GM21360 (cell line): Measurements from ENCODE around the gene RNLS.
"Not testable (repeated sequence)": the region's sequence is repeated elsewhere in the genome, so short reads cannot be mapped to it uniquely, and the experiment has no call there.

Experiments
- ATAC-seq: cut with Tn5 transposase; IDR thresholded peaks from one replicate; pipeline ENCODE4 v1.9.1; 2021; ENCODE audit warnings: mild to moderate bottlenecking, moderate library complexity; ENCODE audit not compliant: unreplicated experiment

RNLS gene

DNA sequence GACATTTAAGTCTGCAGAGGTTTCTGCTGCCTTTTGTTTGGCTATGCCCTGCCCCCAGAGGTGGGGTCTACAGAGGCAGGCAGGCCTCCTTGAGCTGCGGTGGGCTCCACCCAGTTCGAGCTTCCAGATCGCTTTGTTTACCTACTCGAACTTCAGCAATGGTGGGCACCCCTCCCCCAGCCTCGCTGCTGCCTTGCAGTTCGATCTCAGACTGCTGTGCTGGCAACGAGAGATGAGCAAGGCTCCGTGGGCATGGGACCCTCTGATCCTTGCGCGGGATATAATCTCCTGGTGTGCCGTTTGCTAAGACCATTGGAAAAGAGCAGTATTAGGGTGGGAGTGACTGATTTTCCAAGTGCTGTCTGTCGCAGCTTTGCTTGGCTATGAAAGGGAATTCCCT is 227.4 kb downstream of the RNLS start:
- ATAC-seq = not testable (repeated sequence)

DNA sequence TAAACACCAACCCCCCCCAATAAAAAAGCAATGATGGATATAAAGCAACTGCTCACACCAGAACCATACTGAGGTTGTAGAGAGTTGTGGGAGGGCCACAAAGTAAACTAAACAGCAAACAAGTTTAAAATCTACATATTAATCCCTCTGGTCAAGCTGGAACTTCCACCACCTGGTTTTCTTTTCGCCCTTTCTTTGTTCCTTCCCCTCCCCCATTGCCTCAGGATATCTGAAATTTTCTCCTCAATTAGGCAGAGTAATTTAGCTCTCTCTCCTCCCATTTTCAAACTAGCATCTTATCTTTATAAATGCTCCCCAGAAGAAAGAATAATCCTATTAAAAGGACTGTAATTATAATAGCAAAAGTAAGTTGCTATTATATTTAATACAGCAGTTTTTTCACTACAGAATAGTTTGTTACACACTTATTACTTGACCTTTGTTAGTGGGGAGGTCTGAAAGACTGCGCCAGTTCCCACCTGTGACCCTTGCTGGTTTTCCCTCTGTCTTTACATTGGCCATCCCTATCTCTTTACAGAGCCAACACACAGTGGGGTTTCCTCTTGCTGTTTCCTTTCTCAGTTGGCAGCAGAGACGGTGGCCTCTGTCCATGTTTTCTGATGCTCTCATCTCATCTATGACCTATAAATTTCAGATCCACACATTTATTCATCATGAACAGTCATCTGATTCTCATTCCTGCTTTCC is 235.4 kb downstream of the RNLS start:
- no peak for ATAC-seq

DNA sequence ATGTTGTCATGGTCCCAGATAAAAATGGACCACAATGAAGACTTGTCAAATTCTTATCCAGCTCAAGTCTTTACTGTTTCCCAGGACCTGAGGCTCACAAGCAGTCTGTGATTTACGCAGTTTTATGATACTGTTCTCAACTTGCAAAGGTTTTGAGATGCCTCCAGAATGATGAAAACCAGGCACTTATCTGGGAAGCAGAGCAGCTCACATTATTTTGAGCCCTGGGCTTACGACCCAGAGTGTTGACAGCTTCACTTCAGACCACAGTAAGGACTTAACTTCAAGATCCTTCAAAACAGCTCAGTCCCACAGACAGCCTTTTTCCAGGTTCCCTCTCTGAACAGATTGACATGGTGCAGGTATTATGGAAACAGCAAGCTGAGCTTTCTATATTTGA is 236.1 kb downstream of the RNLS start:
- ATAC-seq = no peak

DNA sequence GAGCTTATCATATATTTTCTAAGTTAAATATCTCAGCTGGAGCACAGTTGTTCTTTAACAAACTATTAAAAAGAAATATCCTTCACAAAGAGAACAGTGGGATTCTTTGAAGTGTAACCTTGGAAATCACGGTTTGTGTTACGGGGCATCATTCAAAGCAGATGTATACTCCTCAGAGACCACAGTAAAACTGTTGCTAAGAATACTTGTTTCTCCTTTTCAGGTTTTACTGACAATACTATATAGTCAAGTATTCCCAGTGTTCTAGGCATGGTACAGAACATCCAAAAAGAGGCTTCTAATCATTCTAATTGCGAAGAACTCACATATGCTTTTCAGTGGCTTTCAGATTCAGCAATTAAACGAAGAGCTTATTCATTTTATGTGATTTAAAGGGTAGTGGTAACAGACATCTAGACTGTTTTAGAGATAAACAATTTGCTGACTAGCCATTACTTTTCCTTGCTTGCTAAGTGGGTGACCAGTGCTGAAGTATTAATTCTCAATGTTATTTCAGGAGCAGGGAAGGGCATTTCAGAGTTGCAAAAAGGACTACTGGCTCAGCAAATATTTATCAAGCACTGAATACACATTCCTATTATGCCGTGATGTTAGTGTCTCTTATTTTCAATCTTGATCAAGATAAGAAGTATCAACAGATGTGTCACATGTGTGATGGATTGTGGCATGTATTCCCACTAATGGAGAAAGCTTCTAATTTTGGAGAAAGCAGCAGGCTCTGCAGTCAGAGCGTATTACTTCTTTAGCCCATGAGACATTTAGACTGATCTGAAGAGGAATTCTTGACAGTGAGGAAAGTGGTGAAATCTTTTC is 236.8 kb downstream of the RNLS start:
- no peak for ATAC-seq

DNA sequence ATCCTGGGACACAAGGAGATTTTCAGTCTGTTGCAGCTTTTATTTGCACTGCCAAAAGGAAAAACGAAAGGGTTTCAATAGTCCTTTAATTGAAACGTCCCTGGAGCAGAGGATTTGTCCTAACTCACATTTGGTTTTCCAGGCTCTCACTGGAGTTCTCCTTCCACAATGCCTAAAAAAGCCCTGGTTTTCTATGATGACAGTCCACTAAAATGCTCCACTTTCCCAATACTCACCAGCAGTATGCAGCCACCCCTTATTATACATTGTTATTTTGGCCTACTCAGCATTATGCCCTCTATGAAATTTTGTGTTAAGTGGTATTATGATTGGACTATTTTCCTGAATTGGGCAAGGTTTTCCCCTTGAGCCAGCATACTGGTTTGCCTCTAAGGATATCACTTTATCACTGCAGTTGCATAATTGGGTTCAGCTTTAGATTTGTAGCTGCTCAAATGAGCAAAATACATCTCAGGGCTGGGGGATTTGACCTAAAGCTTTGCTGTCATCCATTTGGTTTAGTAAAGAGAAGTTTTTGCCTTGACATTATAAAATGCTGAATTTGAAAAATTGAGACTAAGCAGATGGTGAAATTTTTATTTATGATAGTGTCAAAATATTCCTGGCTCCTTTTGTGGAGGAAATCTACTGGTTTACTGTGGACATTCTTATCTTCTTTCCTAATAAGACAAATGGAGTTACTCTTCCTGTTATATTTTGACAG is 239.2 kb downstream of the RNLS start:
- ATAC-seq = no peak

DNA sequence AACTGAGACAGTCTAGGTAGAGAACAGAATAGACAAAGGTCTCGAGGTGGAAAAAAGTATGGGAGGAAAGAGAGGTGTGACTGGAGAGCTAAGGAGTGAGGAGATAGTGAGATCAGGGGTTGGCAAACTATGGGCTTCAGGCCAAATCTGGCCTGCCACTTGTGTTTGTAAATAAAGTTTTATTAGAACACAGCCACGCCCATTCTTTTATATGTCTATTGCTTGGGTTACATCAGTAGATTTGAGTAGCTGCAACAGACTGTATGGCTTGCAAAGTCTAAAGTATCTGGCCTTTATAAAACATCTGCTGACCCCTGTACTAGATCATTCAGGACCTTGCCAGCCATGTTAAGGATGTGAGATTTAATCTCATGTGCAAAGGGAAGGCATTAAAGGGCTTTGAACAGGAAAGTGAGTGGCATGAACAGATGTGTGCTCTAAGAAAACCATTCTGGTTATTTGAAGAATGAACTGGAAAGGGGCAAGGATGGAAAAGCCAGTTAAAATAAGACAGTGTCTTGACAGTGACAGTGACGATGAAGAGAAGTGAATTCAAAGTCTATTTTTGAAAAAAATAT is 240.3 kb downstream of the RNLS start:
- ATAC-seq = no peak

DNA sequence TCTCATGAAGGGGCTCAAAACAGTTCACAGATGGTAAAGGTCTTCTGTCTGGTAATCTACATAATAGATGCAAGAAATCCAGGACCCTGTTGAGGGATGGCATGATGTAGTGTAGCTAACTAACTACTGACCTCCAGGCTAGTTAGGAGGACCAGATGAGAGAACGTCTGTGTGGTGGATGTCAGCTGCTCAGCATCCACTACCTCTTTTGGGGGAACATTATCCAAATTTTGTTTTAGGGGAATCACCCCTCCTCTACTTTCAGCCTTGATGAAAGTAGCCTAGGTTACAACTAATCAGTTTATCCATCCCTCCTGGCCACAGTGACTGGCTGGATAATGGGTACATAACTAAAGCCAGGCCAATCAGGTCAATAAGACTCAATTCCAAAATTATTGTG is 246.0 kb downstream of the RNLS start:
- no peak for ATAC-seq

DNA sequence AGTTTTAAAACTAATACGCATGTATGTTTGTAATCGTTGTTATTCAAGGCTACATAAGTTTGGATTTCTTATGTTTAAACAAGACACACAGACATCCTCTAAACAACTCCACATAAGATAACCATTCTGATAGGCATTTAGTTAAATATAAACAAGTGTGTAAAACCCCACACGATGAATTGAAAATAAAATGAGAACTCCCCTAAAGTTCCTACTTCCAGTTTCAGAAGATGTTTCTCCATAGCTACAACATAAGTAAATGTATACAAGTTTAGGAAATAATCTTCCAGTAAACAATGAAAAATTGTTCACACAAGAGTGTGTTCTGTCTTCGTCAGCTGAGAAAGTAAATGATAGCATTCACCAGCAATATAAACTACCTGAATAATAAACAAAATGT is 246.8 kb downstream of the RNLS start:
- no peak for ATAC-seq

DNA sequence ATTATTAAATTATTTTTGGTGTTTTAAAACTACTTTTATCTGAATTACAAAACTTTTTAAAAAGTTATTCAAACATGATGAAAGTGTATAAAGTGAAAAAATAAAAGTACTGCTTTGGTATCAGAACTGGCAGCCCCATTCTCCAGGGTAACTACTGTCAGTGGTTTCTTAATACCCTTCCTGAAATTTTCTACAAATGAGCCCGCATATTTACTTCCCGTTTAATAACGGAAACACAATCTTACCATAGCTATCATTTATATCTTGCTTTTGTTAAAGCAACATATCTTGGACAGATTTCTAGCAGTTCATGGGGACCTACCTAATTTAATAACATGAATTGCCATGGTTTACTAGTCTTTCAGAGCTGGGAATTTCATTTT is 249.9 kb downstream of the RNLS start:
- no peak for ATAC-seq

DNA sequence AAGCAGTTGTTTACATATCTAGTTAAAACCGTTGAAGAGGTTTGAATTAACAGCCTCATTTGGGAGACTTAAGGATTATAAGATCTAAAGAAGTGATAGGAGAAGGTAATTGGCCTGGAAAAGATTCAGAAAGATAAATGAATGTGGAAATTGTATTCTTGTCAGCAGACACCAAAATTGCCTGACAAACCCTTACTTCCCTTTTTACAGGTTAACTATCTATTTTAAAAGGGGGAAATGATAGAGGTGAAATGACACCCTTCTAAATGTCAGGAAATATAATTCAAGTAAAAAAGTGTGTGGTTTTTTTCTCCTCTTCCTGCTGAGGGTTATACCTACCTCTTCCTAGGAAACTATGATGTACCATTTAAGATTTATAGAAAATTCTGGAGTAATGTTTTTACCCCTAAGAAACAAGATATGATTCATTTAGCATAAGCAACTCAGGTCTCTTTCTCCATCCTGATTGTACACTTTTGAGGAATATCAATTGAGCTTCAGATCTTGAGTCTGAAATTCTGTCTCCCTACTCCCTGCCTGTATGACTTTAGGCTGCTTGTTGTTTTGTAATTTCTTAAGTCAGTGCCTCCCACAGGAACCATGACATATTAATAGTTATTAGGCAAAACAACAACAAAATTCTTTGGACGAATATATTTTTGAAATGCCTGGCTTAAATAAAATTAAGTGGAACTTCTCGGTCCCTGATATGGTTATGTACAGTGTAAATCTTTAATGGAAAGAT is 250.4 kb downstream of the RNLS start:
- ATAC-seq = no peak

DNA sequence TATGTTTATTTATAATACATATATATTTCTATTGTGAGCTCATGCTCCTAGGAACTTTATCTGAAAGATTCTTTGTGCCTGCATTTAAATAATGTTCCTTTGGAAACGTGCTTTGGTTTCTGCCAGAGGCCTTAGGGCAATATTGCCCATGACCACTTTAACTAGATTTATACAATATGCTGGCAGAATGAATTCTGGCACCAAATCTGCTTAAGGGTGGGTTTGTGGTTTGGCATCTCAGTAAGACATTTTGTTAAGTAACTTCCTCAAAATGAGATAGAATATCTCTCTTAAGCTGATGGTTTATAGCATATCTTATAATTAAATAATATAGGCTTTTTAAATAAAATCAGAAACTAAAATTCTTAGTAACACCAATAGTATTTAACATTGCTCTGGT is 252.9 kb downstream of the RNLS start:
- ATAC-seq = no peak

DNA sequence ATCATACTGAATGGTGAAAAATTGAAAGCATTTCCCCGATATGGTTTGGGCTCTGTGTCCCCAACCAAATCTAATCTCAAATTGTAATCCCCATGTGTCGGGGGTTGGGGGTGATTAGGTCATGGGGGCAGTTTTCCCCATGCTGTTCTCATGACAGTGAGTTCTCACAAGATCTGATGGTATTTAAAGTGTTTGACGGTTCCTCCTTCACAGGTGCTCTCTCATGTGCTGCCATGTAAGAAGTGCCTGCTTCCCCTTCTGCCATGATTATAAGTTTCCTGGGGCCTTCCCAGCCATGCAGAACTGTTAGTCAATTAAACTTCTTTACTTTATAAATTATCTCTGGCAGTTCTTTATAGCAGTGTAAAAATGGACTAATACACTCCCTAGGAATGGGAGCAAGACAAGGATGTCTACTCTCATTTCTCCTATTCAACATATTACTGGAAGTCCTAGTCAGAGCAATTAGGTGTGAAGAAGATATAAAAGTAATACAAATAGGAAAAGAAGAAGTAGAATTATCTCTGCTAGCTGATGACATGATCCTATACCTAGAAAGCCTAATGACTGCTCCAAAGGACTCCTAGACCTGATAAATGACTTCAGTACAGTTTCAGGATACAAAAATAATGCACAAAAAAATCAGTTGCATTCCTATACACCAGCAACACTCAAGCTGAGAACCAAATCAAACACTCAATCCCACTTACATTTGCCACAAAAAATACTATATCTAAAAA is 260.6 kb downstream of the RNLS start:
- ATAC-seq = no peak

DNA sequence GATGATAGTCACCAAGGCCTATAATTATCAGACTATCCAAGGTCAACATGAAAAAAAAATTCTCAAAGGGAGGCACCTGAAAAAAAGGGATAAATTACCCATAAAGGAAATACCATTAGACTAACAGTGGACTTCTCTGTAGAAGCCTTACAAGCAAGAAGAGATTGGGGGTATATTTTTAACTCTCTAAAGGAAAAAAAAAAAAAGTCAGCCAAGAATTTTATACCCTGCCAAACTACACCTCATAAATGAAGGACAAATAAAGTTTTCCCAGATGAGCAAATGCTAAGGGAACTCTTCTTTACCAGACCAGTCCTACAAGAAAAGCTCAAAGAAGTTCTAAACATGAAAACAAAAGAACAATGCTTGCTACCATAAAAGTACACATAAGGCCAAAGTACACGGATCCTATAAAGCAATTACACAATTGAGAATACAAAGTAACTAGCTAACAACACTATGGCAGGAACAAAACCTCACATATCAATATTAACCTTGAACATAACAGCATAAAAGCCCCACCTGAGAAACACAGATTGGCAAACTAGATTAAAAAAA is 263.1 kb downstream of the RNLS start:
- no peak for ATAC-seq

DNA sequence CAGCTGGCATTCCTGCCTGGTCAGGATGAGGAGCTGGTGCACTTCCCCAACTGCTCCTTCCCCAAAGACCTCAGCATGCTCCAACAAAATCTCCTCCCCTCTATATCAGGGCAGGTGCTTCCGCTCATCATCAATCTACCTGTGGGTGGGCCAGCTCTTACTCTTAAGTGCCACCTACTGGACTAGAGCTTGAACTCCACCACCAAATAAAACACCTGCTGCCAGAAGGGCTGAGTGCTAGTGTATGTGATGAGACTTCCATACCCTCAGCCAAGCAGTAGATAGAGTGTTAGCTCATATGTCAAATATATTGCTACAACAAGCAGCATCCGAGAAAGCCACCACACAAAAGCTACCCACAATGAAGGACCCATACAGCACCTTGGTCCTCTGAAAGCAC is 264.3 kb downstream of the RNLS start:
- ATAC-seq = no peak

DNA sequence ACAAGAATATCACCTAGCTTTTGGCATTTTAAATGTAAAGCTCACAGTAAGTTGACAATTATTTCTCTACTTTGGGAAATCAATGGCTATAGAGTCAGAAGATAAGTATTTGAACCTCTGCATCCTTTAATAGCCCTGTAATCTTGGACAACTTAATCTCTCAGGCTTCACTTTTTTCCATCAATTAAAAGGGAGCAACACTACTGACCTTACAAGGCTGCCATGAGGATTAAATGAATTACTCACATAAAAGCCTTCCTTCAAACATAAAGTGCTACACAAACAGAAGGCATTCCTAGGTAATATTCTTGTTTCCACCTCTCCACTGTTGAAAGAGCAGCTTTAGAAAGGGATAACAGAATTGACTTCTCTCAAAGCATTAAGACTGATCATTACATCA is 266.0 kb downstream of the RNLS start:
- ATAC-seq = no peak

DNA sequence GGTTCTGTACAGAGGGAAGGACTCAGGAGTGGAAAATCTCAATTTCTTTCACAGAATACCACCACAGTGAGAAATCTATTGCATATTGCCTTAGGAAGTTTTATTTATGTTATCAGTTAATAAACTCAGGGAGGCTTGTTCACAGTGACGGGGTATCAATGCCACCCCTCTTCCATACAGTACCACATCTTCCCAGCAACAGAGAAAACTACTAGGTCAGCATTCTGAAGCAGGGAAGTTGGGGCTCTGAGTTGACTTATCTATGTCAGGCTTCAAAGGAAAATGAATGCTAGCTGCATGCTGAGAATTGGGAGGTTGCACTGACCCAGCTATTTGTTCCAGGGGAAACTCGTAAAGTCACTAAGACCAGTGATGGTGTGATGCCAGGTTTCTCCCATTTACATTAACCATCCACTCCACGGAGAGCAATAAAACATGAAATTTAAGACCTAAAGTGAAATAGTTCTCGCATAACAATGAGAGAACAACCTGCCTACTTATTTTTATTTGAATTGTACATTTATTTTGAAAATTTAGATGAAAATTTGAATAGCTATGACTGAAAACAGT is 266.7 kb downstream of the RNLS start:
- no peak for ATAC-seq

DNA sequence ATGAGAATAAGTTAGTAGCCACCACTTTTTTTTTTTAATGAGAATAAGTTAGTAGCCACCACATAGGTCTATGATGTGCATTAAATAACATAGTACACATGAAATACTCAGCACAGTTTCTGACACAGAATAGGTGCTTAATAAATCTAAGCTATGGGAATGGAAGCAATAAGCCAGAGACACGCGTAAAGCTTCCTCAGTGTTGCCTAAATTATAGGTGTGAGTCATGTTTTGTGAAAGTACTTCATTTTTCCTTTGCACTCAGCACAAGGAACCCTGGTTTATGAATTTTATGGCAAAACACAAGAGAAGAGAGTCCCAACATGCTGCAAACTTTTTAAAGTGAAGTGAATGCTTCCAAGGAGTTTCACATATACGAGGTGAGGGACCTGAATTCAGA is 267.4 kb downstream of the RNLS start:
- no peak for ATAC-seq

DNA sequence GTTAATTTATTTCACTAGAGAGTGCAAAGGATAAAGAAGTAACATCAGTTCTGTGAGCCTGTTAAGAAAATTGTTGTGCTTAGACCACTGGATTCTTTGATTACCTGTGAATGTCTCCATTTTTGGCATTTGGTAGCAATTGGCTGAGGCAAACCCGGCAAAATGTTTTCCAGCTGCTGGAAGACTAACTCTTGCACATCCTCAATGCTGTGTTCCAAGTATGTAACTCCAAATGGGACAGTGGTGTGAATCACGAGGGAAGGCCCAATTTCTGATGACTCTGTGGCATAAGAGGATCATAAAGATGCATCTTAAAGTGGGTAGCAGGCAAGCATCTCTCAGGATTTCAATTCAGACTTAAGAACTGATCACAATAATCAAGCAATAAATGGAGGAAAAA is 268.8 kb downstream of the RNLS start:
- ATAC-seq = no peak

DNA sequence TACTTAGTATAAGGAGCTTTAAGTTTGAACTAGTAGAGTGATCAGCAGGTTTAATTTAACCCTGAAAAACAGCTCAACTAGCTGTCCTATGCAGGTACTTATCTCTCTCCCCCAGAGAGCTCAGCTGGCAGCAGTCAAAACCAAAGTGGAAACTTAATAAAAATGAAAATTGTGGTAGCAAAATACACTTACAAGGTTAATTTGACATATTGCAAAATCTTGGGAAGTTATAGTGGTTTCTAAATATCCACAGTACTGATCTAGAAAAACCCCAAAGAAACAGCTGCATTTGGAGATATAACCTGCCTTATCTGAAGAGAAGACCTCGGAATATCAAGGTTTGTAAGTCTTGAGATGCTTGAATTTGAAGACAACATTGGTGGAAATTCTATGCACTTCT is 269.2 kb downstream of the RNLS start:
- ATAC-seq = no peak

DNA sequence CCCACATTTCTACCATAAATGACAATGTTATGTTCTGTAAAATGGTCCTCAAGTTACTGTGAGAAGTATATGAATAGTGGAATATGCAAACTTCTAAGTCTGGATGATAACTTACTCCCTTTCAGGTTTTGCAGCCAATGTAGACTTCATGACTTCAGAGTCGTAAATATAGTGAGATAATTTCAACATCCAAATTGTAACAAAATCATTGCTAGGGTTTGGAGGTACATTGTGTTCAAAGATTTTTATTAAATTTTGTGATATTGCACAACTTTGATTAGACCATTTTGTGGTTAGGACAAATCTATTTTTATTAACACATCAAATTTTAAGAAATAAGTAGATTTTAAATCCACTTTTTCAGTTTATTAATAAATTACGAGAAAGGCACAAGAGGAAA is 270.3 kb downstream of the RNLS start:
- no peak for ATAC-seq
